Kidney glomerular epithelial cell (primary cell): ENCODE results near the gene TRMT61B.
A peak's percentile ranks its signal among the peaks of the same experiment; 100 is the strongest.

Source experiments
- DNase-seq: peaks from one replicate; lab custom pipeline; 2025; lab: John Stamatoyannopoulos, UW

TRMT61B gene

GRCh38 chr2:28855977-28856376 is 14.1 kb downstream of the TRMT61B start:
- DNase-seq = no peak

GRCh38 chr2:28855193-28855592 is 14.9 kb downstream of the TRMT61B start:
- DNase-seq = no peak

DNA sequence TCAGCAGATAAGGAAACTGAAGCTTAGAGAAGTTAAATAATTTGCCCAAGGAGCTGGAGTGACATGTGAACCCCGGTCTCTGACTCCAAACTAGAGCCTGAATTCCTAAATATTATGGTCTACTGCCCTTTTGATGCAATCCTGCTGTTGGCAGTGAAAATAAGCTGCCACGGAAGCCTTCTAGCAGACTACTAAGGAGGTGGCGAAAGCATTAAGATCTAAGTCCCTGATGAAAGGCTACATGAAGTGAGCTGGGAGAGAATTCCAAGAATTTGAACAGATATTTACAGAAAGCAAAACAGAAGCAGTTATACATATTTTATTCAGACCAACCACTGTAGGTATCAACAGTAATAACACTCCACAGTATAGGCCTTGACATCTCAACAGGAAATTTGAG is 28.1 kb downstream of the TRMT61B start:
- DNase-seq = no peak

DNA sequence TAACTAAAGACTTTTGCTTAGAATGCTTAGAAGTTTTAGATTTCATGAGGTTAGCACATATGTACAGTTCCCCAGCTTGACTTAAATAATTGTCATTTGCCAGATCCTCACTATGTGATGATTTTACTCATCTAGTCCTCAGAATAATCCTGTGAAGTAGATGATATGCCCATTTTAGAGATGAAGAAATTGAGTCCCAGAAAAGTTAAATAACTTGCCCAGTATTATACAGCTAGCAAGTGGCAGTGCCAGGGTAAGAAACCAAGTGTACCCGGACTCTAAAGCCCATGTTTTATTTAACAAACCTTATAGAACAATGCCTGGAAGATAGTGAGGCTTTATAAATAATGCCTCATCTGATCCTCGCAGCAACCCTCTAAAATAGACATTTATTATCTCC is 31.1 kb downstream of the TRMT61B start:
- no peak for DNase-seq

GRCh38 chr2:28835781-28836180 is 34.3 kb downstream of the TRMT61B start:
- no peak for DNase-seq

DNA sequence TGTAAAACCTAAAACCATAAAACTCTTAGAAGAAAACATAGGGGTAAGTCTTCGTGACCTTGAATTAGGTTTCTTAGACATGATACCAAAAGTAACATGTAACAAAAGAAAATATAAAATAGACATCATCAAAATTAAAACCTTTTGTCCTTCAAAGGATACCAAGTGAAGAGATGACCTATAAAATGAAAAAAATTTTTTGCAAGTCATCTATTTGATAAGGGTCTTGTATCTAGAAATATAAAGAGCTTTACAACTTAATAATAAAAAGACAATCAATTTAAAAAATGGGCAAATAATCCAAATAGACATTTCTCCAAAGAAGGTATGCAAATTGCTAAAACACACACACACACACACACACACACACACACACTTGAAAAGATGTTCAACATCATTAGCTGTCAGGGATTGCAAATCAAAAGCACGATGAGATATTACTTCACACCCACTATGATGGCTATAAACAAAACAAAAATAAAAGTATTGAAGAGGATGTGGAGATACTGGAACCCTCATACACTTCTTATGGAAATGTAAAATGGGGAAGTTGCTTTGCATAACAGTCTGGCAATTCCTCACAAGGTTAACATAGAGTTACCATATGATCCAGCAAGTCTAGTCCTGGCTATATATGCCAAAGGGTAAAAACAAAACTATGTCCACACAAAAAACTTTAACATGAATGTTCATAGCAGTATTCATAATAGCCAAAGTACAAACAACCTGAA is 36.2 kb downstream of the TRMT61B start:
- DNase-seq = no peak

- no peak for DNase-seq
Observed at GRCh38 chr2:28828382-28828781, 41.7 kb downstream of the TRMT61B start.

- no peak for DNase-seq
Observed at GRCh38 chr2:28824870-28825269, 45.2 kb downstream of the TRMT61B start.

DNA sequence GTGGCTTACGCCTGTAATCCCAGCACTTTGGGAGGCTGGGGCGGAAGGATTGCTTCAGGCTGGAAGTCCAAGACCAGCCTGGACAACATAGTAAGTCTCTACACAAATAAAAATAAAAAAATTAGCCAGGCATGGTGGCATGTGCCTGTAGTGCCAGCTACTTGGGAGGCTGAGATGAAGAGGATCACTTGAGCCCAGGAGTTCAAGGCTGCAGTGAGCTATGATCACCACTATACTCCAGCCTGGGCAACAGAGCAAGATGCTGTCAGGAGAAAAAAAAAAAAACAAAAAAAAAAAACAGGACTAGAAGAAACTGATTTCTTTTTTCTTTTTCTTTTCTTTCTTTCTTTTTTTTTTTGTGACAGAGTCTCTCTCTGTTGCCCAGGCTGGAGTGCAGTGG is 45.9 kb downstream of the TRMT61B start:
- DNase-seq = no peak

DNA sequence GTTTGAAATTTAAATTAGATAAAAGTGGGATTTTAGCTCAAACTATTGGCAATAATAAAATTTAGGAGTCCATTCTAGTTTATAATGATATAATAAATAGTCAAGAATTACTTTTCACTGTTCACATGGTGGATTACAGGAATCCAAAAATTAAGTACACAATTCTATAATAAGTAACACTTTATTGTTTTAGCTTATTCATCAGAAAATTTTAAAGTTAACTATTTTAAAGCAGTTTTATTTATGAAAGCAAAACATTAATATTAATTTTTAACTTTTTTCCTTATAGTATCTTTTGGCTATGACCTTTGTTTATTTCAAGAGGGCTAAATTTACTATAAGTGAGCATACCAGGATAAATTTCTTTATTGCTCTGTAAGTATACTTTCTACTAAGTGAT is 48.1 kb downstream of the TRMT61B start:
- no peak for DNase-seq

DNA sequence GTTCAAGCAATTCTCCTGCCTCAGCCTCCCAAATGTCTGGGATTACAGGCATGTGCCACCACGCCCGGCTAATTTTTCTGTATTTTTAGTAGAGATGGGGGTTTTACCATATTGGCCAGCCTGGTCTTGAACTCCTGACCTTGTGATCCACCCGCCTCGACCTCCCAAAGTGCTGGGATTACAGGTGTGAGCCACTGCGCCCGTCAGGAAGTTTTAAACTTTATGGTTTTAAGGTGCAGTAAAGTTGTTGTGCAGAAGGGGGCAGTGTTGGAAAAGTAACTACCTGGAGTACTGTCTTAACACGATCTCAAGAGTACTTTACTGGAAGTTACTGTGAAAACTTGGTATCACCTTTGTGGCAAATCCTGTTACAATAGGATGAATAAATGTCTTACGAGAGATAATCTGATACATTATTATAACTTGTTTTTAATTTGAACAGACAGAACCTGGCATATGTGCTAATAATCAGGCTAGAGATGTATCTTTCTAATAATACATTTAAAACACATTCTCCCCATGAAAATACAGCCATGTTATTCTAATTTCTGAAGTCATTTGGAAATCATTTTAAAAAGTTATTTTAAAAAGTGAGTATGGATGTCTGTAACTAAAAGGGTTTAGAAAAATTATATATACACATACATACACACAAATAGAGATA is 48.7 kb downstream of the TRMT61B start:
- DNase-seq = peak; percentile 40

- DNase-seq = no peak
Observed at GRCh38 chr2:28818053-28818452, 52.1 kb downstream of the TRMT61B start.

DNA sequence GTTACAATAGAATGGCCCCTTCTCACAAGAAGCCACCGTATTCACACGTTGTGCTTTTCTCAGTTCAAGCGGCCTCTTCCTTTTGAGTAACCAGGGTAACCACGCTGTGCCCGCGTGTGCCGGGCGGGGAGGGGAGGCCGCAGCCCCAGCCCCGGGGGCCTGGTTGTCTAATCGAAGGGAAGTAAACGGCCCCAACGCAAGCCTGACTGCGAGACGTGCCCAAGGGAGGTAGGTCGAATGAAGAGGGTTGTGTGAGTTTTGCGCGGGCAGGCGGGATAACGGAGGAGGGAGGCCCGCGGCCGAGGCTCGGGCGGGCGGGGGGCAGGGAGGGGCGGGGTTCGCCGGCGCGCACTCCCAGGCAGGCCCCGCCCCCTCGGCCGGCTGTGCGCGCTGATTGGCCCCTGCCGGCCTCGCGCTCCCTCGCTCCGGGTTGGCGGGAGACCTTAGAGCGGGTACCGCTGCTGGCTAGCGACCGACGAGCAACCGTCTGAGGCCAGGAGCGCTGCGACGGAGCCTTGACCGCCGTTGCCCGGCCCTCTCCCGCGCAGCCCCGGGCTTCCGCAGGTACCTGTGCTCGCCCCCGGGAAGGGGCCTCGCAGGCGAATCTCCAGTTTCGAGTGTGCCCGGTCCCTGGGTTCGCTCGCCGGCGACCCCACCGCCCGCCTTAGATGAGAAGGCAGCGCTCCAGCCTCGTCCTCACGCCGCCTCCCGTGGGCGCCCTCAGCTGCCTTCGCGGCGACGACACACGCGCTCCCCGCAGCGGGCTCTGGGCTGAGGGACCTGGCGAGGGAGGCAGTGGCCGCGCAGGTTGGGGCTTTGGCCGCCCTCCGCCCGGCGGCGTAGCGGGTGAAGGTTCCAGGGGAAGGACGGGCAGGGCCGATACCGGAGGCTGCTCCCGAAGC is 59.5 kb downstream of the TRMT61B start, which contains the start of gene SPDYA:
SPDYA (plus strand) TSS at position 451 of the 902 bp plus-strand sequence. CDS start 5,181 bp downstream, outside the sequence.
- DNase-seq = peak; percentile 72

GRCh38 chr2:28809927-28810326 is 60.2 kb downstream of the TRMT61B start:
- DNase-seq = no peak

GRCh38 chr2:28802975-28803429 is 67.1 kb downstream of the TRMT61B start:
- no peak for DNase-seq

GRCh38 chr2:28801726-28802125 is 68.4 kb downstream of the TRMT61B start:
- no peak for DNase-seq
